Suprapubic skin (tissue), 4 donors: ENCODE results near the gene PPFIA4. TPM values are rescaled to one million over a fixed set of nuclear protein-coding genes. Genes with fewer than 3 reads are reported as not detected.

Experiments used
- DNase-seq, 2 donors: peaks; one replicate each; pipeline ENCODE4 v3.0.0-alpha.2; 2019; ENCODE audit warnings: low spot score in 2 of 2
- H3K27ac ChIP-seq: fragments of 200-600 bp; sonication (generic); one replicate; pipeline ENCODE4 v1.5.1; 2019
- H3K27me3 ChIP-seq: fragments of 200-600 bp; sonication (generic); one replicate; pipeline ENCODE4 v1.5.1; 2019
- H3K36me3 ChIP-seq: fragments of 200-600 bp; sonication (generic); one replicate; pipeline ENCODE4 v1.5.1; 2019
- H3K4me1 ChIP-seq: fragments of 200-600 bp; sonication (generic); one replicate; pipeline ENCODE4 v1.5.1; 2019
- H3K4me3 ChIP-seq: fragments of 200-600 bp; sonication (generic); one replicate; pipeline ENCODE4 v1.5.1; 2019; ENCODE audit warnings: mild to moderate bottlenecking
- H3K9me3 ChIP-seq: fragments of 200-600 bp; sonication (generic); one replicate; pipeline ENCODE4 v1.5.1; 2019
- CTCF ChIP-seq, 2 donors: fragments of 200-600 bp in 1 of 2; fragments of 450-650 bp in 1 of 2; sonication (generic) in 1 of 2; IDR thresholded peaks; one replicate each; pipeline ENCODE4 v1.5.1; 2016 to 2019; ENCODE audit warnings: antibody characterized with exemption in 2 of 2, mild to moderate bottlenecking in 1 of 2, moderate library complexity in 1 of 2
- EP300 ChIP-seq: sonication (generic); formaldehyde crosslinking; IDR thresholded peaks from one replicate; pipeline ENCODE4 v1.6.1; 2017; ENCODE audit warnings: antibody characterized with exemption
- POLR2A ChIP-seq, 2 donors: fragments of 450-650 bp; IDR thresholded peaks; one replicate each; pipeline ENCODE4 v1.6.1; 2017; ENCODE audit warnings: antibody characterized with exemption in 2 of 2, mild to moderate bottlenecking in 2 of 2, moderate library complexity in 2 of 2
- POLR2AphosphoS5 ChIP-seq, 3 donors: sonication (generic); formaldehyde crosslinking; IDR thresholded peaks; one replicate each; pipeline ENCODE4 v1.6.1; 2017; ENCODE audit warnings: antibody characterized with exemption in 3 of 3
- WGBS: methylation state at CpG from one replicate; pipeline ENCODE4 v1.1.5; 2018; 5-methylcytosine and 5-hydroxymethylcytosine counted together
- total RNA-seq, 4 donors: library from RNA; depleted of rRNA; stranded (reverse); fragments of >200 nt; gene quantifications; one replicate each; pipeline ENCODE4 v1.1.0, GENCODE V29; 2016

Gene PPFIA4
- total RNA-seq, 4 donors from 2014 or later: 0.26 to 38.7 (median 1.5) TPM

- WGBS: 23% methylated on average over 14 of the region's 46 CpGs
- peaks cover 24% of the 10 kb centered on the region for H3K36me3 ChIP-seq
- H3K27ac ChIP-seq: no peak overlapping the region
- H3K4me3 ChIP-seq: peak overlapping the region; percentile 60
- H3K9me3 ChIP-seq: no peaks in the 10 kb centered on the region
- no peaks in the 10 kb centered on the region for H3K27me3 ChIP-seq
- DNase-seq: no peak
- peaks cover 11% of the 10 kb centered on the region for H3K4me1 ChIP-seq
- TF ChIP-seq EP300: no peak
- TF ChIP-seq POLR2A (IDR thresholded peaks at IDR 0.05): no peak
- no peak for TF ChIP-seq CTCF (IDR thresholded peaks at IDR 0.05)
- TF ChIP-seq POLR2AphosphoS5 (IDR thresholded peaks at IDR 0.05): no peak
Measured at GRCh38 chr1:203026666-203027663, 674 bp downstream of the PPFIA4 start.

- H3K9me3 ChIP-seq: no peaks in the 10 kb centered on the region
- H3K27me3 ChIP-seq: no peaks in the 10 kb centered on the region
- DNase-seq: no peak
- no peak overlapping the region for H3K27ac ChIP-seq
- WGBS: 88% methylated on average over 9 of the region's 9 CpGs
- TF ChIP-seq POLR2AphosphoS5 (IDR thresholded peaks at IDR 0.05) (no peak), CTCF (IDR thresholded peaks at IDR 0.05) (no peak), EP300 (no peak), POLR2A (IDR thresholded peaks at IDR 0.05) (no peak)
- no peak overlapping the region for H3K4me3 ChIP-seq
- peaks cover 17% of the 10 kb centered on the region for H3K36me3 ChIP-seq
- H3K4me1 ChIP-seq: peaks cover 11% of the 10 kb centered on the region
Measured at GRCh38 chr1:203028067-203028783, 1.9 kb downstream of the PPFIA4 start.

- Histone ChIP-seq H3K27me3 (no peaks in the 10 kb centered on the region), H3K36me3 (peaks cover 10% of the 10 kb centered on the region), H3K4me1 (peaks cover 11% of the 10 kb centered on the region), H3K27ac (no peak overlapping the region), H3K4me3 (no peak overlapping the region), H3K9me3 (no peaks in the 10 kb centered on the region)
- DNase-seq: no peak
- 57% methylated on average over 10 of the region's 13 CpGs for WGBS
- TF ChIP-seq CTCF (IDR thresholded peaks at IDR 0.05) (no peak), POLR2A (IDR thresholded peaks at IDR 0.05) (no peak), EP300 (no peak), POLR2AphosphoS5 (IDR thresholded peaks at IDR 0.05) (no peak)
Measured at GRCh38 chr1:203028784-203029553, 2.7 kb downstream of the PPFIA4 start.

DNA sequence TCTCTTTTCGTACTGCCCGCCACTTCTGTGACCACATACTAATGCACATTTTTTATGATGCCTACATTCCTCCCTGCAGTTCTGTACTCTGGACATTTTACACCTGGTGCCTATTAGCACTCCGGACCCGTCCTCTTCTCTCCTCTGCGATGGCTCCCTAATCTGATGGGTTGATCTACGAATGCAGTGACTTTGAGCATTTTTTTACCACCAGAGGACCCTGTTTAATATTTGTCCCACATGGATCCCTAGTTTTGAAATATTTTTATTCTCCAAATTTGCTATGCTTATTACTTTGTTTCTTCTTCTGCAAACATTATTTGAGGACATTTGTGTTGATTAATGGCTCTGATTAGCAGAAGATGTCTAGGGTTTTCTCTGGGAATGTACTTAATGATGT is 5.2 kb downstream of the PPFIA4 start:
- TF ChIP-seq EP300 (no peak), CTCF (IDR thresholded peaks at IDR 0.05) (no peak), POLR2AphosphoS5 (IDR thresholded peaks at IDR 0.05) (no peak), POLR2A (IDR thresholded peaks at IDR 0.05) (no peak)
- Histone ChIP-seq H3K4me3 (no peak overlapping the region), H3K27me3 (no peaks in the 10 kb centered on the region), H3K27ac (no peak overlapping the region), H3K36me3 (no peaks in the 10 kb centered on the region), H3K4me1 (peaks cover 10% of the 10 kb centered on the region), H3K9me3 (no peaks in the 10 kb centered on the region)
- WGBS: 84% methylated on average over 6 of the region's 6 CpGs
- no peak for DNase-seq
